Inflammatory macrophage (primary cell): Measurements from ENCODE around the gene MRPL54.

ENCODE experiments used
- DNase-seq, 2 donors: peaks; one replicate each; pipeline ENCODE4 v3.0.0-alpha.2; 2020 to 2022
- total RNA-seq, 18 experiments: gene quantifications; one replicate each; lab custom pipeline; 2026; ENCODE audit warnings: mixed read lengths in 6 of 18, inconsistent platforms in 2 of 18; lab: John Stamatoyannopoulos, UW

Gene MRPL54
- total RNA-seq = 11.4 to 47.3 (median 26.8) reads per million in 18 experiments

DNA sequence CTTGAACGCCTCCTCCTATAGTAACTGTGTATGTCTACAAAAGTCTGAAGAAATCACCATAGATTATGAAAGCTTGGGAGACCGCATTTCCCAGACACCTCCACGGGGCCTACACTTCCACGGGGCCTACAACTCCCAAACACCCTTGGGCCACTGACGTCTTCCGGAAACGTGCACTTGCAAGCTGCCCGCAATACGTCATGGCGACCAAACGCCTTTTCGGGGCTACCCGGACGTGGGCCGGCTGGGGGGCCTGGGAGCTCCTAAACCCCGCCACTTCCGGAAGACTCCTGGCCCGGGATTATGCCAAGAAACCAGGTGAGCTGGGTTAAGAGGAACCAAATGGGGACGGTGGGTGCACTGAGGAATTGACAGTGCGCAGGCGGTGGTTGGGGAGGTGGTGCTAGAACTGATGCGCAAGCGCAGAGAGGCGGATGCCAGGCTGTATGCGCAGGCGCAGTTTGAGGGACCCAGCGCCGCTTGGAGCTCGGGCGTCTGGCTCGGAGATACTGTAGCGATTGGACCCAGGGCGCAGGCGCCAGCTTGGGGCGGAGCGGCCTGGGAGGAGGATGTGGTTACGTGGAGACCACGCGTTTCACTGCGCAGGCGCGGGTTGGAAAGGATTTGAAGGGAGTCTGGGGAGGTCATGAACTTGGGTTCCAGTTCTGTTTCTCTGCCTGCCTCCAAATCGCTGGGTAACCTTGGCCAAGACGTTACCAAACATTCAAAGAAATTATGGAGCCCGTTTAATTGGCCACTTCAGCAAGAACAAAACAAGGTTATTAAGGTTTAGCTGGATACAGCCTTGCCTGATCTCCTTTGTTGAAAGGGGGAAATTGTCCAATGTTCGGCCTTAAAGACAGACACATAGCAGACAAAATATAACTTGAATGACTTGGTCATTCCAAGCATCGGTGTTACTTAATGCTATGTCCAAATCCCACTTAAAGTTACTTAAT is at the start of gene MRPL54:
TSS of gene MRPL54 (plus strand) at position 182 of the 959 bp plus-strand sequence. CDS start at position 201, 19 bp downstream.
- peak; percentile 100 for DNase-seq

DNA sequence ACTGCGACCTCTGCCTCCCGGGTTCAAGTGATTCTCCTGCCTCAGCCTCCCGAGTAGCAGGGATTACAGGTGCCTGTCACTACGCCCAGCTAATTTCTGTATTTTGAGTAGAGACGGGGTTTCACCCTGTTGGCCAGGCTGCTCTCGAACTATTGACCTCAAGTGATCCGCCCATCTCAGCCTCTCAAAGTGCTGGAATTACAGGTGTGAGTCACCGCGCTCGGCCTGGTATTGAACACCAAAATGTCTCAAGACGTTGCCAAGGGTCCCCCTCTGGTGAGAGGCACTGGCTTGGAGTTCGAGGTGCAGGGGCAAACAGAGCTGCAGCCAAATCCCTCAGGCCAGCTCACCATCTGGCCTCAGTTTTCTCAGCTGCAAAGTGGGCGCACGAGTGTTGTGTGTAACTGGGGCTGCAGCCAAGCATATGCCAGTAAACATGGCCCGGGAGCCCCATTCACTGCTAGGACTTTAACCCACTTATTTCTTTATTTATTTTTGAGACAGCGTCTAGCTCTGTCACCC is 46.3 kb upstream of the MRPL54 start:
- DNase-seq = no peak

- DNase-seq = no peak
These were observed 42.6 kb upstream of the MRPL54 start for GRCh38 chr19:3719868-3720267.

DNA sequence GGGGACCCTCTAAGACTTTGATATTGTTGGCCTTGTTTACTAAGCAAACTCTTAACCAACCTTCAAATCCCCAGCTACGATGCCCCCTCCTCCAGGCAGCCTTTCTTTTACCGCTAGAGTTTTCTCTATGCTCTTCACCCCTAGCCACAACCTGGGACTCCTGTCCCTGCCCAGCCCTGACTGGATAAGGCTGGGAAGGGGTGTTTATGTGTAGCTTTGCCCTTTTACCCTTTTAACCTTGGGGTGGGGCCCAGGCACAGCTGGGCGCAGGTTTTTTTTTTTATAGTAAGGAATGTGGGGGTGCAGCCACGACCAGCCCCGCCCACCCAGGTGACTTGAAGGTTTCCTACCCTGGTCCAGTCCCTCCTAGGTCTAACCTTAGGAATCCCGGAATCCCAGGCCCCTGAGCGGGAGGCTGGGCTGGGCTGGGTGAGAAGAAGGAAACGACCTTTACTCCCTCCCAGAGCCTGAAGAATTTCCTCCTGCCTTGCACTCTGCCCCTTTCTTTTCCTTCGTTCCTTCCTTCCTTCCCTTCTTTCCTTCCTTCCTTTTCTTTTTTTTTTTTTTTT is 42.0 kb upstream of the MRPL54 start:
- DNase-seq = no peak

- peak; percentile 76 to 79 for DNase-seq
These were observed 41.2 kb upstream of the MRPL54 start for GRCh38 chr19:3721131-3721886.

- no peak for DNase-seq
These were observed 40.5 kb upstream of the MRPL54 start for GRCh38 chr19:3721887-3722442.

DNA sequence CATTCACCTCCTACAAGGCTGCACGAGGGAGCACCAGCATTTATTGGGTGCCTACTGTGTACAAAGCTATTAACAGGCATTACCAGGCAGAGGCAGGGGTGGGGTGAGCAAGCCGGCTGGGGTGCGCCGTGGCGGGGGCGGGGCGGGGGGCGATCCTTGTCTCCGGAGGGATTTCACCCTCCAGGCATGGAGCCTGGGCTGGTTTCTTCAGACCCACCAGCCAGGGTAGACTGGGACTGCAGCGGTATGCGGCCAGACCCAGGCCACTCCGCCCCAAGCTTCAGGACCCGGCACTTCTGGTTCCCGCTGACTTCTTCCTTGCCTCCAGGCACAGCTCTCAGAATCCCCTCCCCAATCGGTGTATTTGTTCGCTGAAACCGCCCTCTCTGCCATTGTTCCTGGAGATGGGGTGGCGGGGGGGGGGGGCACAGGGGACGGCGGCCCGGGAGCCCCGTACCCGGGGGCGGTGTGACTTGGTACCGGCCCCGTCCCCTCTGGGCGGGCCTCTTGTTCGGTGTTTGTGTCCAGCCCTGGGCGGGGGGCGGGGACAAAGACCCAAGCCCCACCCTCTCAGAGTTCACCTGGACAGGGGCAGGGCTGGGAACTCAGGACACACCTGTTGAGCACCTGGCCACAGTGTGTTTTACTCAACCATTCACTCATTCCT is 39.9 kb upstream of the MRPL54 start:
- DNase-seq = no peak

DNA sequence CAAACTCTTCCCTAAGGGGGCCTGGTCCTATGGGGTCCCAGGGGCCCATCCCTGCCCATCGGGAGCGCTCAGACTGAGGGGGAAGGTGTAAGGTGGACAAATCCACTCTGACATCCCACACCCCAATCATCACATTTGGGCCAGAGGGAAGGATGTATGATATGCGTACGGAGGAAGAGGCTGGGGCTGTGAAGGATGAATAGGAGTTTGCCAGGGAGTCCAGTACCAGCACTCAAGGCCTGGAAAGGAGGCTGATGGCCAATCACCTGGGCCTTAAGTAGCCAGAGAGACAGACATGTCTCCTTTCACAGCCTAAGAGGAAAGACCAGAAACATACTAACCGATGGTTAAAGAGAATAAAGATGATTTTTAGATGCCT is 39.4 kb upstream of the MRPL54 start:
- DNase-seq = no peak

GRCh38 chr19:3723883-3724282 is 38.6 kb upstream of the MRPL54 start:
- DNase-seq = no peak

GRCh38 chr19:3725121-3725520 is 37.4 kb upstream of the MRPL54 start:
- no peak for DNase-seq

- peak in 1 of 2 donors; percentile 8 for DNase-seq
These were observed 36.7 kb upstream of the MRPL54 start for GRCh38 chr19:3725640-3726310.

GRCh38 chr19:3730457-3730958 is 32.0 kb upstream of the MRPL54 start:
- DNase-seq = no peak

DNA sequence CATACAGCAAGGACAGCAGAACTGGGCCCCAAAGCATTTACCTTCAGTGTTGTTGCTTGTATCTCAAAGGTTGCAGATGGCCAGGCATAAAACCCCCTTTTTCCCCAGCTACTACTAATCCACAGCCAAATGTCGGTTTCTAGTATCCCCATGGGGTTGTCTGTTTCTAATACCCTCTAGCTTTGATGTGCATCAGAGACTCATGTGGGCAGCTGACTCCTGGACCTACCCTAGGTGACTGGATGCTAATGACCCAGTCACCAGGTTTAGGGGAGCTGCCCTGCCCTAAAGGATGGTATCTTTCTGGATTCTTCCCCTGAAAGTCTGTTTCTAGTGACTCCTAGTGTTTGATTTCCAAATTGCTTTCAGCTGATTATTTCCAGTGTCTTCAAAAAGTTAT is 30.4 kb upstream of the MRPL54 start:
- no peak for DNase-seq

DNA sequence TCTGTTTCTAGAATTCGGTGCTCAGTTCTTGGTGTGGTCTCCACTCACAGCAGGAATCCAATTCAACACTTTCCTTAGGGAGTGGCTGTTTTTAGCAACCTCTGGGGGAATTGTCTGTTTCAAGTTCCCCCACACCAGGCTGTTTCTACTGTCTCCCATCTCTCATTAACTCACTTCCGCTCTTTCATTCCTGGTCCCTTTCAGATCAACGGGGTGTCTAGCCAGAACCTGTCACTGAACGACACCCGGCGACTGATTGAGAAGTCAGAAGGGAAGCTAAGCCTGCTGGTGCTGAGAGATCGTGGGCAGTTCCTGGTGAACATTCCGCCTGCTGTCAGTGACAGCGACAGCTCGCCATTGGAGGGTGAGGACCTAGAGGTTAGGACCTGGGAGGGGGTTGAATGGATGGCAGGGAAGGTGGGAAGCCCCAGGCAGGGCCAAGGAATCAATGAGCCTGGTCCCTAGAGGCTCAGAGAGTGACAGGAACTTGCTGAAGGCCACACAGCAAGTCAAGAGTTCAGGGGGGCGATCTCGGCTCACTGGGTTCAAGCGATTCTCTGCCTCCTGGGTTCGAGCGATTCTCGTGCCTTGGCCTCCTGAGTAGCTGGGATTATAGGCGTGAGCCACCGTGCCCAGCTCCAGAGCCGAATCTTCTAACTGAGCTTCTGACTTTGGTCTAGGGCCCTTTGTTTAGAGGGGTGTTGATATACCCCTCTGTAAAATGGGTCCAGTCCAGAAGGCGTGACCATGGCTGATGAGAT is 28.8 kb upstream of the MRPL54 start:
- DNase-seq = no peak

DNA sequence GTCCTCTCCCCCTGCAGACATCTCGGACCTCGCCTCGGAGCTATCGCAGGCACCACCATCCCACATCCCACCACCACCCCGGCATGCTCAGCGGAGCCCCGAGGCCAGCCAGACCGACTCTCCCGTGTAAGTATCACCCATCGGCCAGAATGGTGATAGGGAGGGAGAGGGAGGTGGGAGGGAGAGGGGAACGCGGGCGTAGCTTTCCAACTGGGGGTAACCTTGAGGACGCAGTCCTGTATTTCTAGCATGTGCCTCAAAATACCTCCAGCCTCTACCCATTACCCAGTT is 28.2 kb upstream of the MRPL54 start:
- no peak for DNase-seq

DNA sequence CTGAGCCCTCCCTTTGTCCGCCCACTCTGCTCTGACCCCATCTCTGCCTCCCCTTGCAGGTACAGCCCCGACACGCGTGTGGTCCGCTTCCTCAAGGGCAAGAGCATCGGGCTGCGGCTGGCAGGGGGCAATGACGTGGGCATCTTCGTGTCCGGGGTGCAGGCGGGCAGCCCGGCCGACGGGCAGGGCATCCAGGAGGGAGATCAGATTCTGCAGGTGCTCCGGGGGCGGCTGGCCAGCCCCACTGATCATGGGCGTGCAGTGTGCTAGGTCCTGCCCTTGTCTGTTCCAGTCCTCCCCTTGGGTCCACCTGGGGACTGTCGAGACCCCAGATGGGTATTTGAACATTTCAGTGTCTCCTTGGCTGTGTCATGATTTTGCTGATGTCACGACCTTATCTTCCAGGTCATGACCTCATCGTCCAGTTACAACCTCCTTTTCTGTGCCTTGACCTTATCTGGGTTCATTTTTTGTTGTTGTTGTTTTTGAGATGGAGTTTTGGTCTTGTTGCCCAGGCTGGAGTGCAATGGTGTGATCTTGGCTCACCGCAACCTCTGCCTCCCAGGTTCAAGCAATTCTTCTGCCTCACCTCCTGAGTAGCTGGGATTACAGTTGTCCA is 26.3 kb upstream of the MRPL54 start:
- DNase-seq = no peak

- DNase-seq = no peak
These were observed 24.8 kb upstream of the MRPL54 start for GRCh38 chr19:3737487-3738205.

DNA sequence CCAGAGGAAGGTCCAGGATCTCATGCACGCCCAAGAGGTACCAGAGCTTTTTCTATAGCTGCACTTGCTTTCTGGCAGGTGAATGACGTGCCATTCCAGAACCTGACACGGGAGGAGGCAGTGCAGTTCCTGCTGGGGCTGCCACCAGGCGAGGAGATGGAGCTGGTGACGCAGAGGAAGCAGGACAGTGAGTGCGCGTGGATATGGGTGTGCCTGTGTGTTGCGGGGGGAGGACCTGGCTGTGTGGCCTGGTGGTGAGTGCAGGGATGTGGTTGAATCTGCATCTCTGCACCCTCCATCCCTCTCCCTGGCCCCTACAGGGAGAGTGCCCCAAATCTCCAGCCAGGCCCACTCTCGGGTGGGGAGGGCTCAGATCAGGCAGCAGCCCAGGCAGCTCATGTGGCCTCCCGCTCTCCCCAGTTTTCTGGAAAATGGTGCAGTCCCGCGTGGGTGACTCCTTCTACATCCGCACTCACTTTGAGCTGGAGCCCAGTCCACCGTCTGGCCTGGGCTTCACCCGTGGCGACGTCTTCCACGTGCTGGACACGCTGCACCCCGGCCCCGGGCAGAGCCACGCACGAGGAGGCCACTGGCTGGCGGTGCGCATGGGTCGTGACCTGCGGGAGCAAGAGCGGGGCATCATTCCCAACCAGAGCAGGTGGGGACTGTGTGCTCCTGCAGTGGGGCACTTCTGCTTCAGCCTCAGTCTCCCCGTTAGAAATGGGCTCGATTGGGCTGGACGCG is 23.8 kb upstream of the MRPL54 start:
- DNase-seq = no peak

GRCh38 chr19:3740431-3740830 is 22.1 kb upstream of the MRPL54 start:
- no peak for DNase-seq
